Activated T-cell treated with anti-CD3 and anti-CD28 coated beads, Interleukin-2, amount 50 U/mL, for 1 hour (primary cell): ENCODE data around the gene LAMB3.
A peak's percentile ranks its signal among the peaks of the same experiment; 100 is the strongest.

Experiments used
- DNase-seq: peaks from one replicate; pipeline ENCODE4 v3.0.0-alpha.2; 2020

The LAMB3 gene

GRCh38 chr1:209659909-209660308 lies 7.7 kb upstream of the LAMB3 start:
- DNase-seq: no peak

DNA sequence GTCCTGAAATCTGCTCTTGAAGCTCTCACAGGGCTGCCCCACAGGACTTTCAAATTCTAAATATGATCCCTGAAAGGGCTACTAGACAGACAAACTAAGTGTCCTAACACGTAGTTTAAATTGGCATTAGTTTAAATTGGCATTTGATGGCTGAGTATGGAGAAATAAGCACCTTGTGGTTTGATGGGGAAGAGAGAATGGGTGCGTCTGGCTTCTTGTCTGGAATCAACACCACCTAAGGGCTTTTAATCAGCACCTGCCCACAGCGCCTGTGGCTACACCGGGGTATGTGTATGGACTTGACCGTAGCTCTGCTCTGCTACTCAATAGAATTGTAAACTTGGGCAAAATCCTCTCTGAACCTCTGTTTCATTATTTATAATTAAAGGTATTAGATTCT lies 5.7 kb upstream of the LAMB3 start:
- DNase-seq: no peak

DNA sequence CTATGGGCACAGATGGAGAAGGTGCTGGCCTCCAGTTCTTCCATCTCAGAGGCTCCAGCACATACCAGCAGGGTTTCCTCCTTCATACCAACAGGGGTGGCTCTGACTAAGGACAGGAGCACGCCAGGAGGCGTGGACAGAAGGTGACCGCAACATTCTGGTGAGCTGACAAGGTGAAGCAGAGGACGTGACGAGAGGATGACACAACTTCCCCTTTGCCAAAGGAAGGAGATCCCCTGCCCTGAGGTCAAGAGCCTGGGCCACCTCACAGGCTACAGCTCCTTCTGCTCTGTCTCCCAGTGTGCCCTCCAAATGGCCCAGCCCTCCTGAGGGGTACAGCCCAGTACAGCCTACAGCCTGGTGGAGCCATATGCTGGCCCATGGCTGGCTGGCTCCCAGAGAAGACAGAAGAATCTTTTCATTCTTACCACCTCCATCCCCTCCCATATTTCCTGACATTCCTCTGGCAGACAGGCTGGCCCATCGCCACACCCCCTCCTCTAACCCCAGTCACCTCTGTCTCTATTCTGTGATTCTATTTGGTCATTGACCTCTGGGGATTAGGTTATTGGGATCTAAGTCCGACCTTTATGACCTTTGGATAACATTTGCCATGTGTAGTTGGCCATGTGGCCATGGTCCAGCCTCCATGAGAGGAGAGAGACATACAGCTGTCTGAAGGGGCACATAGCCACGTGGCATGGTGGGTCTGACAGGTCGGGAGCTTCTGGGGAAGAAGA lies 5.1 kb upstream of the LAMB3 start:
- DNase-seq: no peak

DNA sequence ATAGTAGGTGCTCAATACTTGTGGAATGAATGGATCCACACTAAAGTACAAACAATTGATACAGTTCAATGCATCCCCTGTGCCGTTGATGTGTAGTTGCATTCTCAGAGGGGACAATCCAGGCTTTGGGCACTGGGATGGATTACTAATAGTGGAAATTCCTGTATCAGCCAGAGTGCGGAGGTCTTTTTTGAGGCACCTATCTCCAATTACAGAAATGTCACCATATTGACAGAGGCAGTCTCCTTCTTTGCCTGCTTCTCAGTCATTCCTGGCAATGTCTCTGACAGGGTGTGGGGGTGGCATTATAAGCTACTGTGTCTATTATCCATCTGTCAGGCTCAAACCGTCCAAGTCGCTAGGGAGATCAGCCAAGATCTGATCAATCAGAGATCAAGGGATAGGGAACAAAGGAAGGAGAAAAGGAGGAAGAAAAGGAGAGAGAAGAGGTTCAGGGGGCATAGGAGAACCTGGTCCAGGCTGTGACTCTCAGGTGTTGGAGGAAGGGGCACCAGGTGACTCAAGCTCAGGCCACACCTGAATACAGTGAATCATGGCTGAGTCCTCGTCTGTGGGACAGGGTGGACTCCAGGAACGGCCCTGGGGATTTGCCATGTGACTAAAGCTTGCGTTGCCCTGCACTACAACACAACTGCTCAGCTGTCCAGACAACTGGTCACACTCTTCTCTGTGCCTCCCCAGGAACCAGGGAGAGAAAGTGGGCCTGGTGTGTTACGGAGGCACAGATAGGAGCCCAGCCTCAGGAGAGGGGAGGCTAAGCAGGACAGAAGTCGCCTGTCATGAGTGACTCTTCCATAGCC lies 3.4 kb upstream of the LAMB3 start:
- no peak for DNase-seq

DNA sequence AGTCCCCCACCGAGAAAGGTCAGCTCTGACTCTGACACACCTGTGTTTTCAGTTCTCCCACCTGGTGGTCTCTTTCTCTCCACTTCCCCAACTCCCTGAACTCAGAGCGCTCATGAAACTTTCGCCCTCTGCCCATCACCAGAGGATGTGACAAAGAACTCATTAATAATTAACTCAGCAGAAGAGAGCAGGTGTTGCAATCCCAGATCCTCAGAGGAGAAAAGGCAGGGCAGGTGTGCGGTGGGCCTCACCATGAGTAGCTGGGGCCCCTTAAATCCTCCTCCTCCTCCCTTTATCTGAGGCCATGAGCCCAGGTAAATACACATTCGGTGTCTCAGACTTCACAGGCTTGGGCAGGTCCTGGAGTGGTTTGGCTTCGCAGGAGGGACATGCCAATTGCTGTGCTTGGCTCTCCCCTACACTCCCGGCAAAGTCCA lies 1.7 kb upstream of the LAMB3 start:
- no peak for DNase-seq

DNA sequence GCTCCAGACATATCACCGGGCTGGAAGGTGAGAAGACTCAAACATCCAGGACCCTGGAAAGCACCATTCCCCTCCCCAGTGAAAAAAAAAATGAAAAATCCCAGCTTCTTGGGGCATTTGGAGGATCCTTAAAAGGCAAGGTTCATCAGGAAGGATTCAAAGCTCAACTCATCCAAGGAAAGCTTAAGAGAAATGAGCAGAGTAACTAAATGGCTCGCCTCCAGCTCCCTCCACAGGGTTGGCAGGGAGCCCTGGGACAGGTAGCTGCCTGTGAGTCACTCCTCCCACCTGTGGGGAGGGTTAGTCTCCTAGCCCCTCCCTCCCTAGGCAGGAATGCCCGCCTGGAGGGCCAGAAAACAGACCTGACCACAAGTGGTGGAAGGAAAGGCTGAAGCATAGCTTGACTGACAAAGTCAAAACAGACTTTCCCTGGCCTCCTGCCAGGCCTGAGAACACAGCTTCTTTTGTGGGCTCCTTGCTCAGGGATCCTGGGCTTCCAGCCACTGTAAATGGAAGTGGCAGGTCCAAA lies 712 bp upstream of the LAMB3 start:
- peak; percentile 21 for DNase-seq

DNA sequence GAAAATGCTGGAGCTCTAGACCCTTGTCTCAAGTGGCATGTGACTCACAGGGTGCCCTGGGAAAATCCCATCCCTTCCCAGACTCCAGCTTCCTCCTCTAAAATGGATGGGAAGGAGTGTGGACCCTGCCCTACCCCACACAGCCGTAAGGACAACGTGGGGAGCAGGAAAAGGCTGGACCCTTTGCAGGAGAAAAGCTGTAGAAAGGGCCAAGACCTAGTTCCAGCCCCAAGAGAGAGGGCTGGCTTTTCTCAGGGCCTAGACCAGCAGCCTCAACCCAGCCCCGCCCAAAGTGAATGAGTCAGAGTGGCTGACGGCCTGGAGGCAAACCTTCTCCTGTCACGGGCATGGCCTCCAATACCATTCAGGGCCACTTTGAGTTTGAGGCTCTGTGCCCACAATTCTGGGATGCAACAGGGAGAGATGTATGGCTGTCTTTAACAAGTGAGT lies 1.1 kb downstream of the LAMB3 start:
- DNase-seq: peak; percentile 35

DNA sequence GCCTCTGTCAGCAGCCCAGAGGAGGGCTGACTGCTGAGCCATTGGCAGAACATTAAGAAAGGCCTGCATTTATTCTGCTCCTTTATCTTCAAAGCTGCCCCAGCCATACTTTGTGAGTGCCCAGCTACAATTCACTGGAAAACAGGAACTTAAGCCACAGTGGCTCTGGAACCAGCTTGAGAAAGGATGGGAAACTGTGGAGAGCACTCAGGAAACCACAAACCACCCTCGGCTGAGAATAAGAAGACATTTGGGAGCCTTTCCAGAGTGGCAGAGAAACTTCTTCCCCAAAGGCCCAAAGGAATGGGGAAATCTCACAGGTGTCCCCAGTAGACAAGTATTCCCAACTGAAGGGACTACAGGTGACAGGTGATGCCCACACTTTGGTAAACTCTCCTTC lies 1.8 kb downstream of the LAMB3 start:
- DNase-seq: no peak

- DNase-seq: no peak
These were observed 3.1 kb downstream of the LAMB3 start for GRCh38 chr1:209648931-209649776.

DNA sequence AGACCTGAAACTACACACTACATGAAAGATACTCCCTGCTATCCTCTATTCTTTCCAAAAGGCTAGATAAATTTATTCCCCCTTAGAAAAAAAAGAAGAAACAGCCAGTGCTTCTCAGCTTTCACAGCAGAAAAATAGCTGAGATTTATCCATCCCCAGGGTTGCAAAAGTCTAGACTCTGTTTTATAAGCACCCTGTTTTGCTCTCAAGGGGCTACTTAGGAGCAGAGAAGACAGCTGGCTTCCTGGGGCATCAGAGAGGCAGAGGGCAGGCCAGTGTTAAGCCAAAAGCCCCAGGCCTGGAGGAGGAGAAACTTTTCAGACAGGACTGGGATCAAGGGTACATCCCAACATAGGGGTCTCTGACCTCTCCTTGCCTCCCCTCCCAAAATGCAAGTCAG lies 3.9 kb downstream of the LAMB3 start:
- DNase-seq: no peak

DNA sequence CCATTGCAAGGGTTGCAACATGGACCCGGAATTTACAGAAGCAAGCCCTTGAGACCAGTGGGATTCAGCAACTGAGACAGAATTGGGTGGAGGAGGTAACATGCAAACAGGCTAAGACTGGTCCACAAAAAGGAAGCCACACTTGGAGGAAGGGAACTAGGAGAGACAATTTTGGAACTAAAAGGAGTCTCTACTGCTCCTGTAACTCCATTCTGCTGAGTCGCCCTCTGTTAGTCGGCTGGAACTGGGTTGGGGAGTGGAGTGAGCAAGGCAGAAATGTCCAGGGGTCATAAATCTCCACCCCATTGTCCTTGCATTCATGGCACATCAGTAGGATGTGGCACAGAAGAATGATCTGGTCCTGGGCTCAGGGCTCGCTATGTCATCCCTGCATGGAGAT lies 5.1 kb downstream of the LAMB3 start:
- no peak for DNase-seq

DNA sequence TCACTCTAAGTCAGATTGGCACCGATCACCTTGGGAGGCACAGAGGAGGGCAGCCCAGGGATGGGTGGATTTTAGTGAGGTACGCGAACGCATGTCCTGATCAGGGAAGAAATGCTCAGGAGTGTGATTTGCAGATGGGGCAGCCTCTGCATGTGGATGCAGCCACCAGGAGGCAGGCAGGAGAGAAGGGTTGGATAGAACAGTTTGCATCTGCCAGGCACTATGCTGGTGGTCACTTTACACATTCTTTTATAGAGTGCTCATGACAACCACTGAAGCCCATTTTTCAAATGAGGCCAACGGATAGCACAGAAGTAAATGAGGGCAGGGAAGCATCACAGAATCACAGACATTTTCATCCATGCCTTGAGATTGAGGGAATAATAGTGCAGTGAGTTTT lies 5.7 kb downstream of the LAMB3 start:
- DNase-seq: no peak

- DNase-seq: no peak
These were observed 6.4 kb downstream of the LAMB3 start for GRCh38 chr1:209645574-209646452.

GRCh38 chr1:209643285-209644020 lies 8.8 kb downstream of the LAMB3 start:
- DNase-seq: no peak

- no peak for DNase-seq
These were observed 9.4 kb downstream of the LAMB3 start for GRCh38 chr1:209642816-209643215.

DNA sequence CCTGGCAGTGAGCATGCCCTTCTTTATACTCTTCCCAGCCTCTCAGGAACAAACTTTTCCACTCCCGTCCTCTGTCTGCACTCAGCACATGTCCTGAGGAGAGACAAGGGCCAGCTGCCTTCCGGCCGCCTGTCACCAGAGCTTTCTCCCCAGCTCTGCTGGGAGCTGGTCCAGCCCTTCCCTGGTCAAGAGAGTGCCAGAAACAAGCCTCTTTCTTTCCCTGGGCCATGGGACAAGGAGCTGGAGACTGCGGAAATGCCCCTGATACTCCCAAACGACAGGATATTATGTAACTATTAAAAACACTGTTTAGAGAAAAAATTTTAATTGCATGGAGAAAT lies 10.4 kb downstream of the LAMB3 start:
- DNase-seq: no peak

DNA sequence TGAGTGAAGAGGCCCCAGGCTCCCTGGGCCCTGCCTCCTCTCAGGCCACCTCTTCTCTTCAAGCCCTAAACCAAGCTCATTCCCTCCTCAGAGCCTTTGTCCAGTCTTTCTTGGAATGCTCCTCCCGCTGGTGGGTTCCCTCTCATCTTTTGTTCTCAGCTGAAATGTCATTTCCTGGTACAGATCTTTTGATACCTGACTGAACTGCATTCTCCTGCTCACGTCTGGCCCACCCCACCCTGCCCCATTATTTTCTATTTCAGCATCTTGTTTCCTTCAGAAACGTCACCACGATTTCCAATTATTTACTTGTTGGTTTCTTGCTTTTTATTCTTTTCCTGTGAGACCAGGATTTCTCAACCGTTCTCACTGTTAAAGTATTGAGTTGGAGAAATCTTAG lies 16.4 kb downstream of the LAMB3 start:
- no peak for DNase-seq

GRCh38 chr1:209634005-209634737 lies 18.1 kb downstream of the LAMB3 start:
- no peak for DNase-seq

DNA sequence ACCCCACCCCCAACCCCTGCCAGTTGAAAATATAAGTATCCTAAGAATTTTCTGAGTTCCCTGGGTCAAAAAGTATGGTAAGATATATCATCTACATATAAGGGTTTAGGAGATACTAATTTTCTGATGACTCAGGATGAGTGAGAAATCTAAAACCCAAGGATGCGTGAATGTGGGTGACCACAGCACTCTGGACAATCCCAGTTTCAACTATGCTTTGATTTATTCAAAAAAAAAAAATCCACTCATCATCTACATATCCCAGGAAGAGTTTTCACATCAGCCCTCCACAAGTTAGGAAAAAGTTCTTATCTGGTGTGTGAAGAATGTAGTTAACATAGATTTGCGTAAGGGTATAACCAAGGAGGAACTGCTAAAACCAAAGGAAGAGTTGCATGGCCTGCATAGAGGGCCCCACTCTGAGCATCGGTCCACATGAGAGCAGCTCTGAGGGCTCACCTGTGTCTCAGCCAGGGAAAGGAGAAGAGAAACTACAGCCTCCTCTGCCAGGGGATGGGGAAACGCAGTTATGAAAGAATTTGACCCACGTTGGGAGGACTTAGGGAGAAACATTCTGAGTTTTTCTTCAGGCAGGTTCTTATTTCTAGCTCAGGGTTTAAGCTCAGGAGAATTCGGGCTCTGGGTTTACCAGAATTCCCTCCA lies 18.8 kb downstream of the LAMB3 start:
- DNase-seq: no peak
